Epidermal melanocyte (primary cell): ENCODE results near the gene SERPIND1.
"Not testable (repeated sequence)": the region's sequence is repeated elsewhere in the genome, so short reads cannot be mapped to it uniquely, and the experiment has no call there.

Experiments used
- DNase-seq: peaks from one replicate; pipeline ENCODE4 v3.0.0; 2011; ENCODE audit warnings: low spot score; ENCODE audit not compliant: insufficient read length

SERPIND1 gene

DNA sequence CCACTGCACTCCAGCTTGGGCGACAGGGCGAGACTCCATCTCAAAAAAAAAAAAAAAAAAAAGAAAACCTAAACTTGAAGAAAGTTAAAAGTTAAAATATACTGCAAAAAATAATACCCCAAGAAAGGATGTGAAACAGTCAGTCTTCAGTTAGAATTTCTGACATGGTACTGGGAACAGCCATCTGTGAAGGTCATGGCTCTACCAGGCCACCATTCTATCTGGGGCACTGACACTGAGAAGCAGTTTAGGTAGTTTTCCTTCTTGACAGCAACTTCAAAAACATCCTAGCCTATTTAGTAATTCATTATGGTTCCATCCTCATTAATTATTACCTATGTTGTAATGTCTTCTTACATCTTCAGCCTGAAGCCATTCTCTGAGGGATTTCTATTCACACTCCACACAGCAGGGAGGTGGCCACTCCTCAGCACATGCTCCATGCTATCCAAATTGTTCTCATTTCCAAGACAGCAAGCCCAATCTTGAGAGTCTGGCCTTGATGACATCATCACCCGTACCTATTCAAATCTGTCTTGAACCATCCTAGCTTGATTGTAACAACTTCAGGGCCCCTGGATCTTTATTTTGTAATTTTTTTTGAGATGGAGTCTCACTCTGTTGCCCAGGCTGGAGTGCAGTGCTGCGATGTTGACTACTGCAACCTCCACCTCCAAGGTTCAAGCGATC lies 38.2 kb downstream of the SERPIND1 start:
- no peak for DNase-seq

DNA sequence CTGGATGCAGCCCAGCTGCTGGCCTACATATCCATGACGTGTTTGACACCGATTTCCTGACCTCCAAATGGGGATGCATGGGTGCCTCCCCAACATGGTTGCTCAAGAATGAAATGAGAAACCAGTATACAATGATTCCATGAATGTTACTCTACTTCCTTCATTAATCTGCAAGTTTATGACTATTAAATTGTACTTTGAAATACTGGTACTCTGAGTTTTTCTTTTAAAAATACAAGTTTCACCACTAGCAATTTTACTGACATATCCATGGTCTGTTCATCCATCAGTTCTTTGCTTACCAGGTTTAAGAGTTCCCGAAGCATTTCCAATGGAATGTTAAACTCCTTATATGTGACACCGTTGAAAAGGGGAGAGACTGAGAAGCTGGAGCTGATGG lies 39.1 kb downstream of the SERPIND1 start:
- DNase-seq: no peak

DNA sequence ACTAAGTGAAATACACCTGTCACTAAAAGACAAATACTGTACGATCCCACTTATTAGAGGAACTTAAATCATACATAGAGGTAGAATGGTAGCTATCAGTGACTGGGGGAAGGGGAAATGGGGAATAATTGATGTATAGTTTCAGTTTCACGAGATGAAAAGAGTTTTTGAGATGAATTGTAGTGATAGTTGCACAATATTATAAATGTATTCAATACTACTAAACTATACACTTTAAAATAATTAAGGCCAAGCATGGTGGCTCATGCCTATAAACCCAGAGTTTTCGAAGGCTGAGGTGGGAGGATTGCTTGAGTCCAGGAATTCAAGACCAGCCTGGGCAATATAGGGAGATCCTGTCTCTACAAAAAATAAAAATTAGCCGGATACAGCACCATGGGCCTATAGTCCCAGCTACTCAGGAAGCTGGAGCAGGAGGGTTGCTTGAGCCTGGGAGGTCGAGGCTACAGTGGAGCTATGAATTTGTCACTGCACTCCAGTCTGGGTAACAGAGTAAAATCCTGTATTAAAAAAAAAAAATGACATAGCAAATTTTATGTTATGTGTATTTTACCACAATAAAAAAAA lies 40.4 kb downstream of the SERPIND1 start:
- DNase-seq: no peak

DNA sequence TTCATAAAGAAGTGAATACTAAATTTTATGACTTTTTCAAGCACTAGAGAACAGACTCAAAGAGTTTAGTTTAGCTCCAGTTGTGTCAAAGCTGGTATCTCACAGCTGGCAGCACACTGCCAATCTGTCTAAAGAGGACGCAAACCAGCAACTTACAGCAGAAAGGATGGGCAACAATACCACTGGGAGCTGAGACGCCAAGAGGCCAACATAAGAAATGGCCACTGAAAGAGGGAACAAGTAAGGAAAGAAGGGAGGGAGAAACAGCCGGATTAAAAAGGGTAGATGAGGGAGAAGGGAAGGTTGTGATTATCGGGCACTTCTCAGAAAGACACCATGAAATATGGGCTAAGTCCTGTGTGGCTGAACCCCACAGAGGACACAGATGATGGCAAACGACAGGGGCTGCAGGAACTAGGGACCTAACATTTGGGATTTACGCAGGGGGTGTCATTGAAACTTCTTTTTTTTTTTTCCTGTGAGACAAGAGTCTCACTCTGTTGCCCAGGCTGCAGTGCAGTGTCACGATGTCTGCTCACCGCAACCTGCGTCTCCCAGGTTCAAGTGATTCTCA lies 41.7 kb downstream of the SERPIND1 start:
- DNase-seq: no peak

DNA sequence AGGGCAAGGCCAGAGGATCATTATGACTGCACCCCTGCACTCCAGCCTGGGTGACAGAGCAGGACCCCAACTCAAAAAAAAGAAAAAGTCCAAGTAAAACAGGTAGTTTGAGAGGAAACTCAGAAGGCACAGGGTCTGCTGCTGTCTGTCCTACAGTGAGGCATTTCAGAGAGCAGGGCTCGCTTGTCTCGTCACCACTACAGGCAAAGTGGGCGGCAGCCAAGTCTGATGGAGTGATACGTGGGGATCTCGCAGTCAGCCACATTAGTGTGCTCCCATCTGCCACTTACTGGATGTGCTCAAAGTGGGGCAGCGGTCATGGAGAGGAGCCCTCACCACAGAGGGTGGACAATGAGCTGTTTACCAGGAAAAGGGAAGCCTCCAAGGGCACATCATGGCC lies 42.6 kb downstream of the SERPIND1 start:
- no peak for DNase-seq

DNA sequence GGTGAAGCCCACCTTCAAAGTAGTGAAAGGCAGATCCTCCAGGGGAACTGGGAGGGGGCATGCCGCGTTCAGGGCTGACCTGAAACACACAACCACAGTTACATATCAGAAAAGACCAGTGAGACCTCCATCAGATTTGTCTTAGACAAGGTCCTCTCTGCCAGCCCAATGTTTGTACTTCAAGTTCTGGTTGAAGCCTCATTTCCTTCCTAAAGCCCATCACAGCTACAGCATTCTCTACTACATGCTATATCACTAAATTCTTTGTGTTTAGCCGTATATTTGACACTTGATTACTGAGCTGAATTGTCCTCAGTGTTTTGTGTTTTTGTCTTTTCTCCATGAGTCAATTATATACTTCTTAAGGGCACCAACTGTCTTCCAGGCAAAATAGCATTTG lies 44.6 kb downstream of the SERPIND1 start:
- no peak for DNase-seq

DNA sequence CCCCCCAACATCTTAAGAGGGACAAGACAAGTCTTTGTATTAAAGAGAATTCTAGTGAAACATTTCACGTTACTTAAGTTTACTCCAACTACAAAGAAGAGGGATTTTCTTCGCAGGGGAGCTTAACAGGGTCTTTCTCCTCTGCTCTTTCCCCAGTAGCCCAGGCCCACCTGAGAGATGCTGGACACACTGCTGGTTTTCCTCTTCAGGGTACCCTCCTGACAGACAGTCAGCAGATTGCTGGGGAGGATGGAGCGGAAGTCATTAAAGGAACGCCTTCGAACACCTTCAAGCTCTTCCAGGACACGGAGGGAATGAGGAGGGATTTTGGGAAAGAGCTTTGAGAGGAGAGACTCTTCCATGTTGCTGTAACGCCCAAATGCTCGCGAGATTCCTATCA lies 45.6 kb downstream of the SERPIND1 start:
- no peak for DNase-seq

DNA sequence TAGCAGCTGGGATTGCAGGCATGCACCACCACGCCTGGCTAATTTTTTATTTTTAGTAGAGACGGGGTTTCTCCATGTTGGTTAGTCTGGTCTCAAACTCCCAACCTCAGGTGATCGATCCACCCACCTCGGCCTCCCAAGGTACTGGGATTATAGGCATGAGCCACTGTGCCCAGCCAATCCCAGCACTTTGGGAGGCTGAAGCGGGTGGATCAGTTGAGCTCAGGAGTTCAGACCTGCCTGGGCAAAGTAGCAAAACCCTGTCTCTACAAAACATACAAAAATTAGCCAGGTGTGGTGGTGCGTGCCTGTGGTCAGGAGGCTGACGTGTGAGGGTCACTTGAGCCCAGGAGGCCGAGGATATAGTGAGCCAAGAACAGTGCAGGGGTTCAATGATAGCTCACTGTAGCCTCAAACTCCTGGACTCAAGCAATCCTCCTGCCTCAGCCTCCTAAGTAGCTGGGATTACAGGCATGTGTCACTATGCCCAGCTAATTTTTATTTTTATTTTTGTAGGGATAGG lies 47.9 kb downstream of the SERPIND1 start:
- not testable (repeated sequence) for DNase-seq

DNA sequence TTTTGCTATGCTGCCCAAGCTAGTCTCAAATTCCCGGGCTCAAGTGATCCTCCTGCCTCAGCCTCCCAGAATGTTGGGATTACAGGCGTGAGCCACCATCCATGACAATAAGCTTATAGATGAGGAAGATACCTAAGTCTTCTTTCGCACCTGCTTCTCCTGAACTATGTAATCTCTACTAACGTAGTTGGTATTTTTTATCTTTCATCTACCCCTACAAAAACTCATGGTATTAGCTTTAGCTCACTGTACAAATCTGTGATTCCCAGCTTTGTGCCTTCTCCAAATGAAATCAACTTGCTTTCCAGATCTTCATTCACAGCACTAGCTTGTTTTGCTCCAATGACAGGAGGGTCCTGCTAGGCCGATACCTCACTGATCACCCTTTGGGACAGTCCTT lies 48.3 kb downstream of the SERPIND1 start:
- no peak for DNase-seq

DNA sequence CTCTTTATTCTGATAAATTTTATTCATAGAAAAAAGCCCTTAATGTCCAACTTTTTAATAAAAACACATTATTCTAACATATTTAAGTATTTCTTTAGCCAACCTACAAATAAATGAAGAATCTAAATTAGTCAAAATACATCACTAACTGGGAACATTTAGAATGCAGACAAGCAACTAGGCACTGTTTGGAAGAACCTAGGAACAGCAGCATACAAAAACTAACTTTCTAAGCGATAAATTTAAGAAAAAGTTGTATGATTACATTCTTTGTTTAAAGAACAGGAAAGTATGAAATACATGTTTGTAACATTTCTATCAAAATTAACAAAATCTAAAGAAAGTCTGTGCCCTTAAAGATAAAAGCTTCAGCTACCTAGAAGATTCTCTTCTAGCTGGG lies 49.4 kb downstream of the SERPIND1 start:
- DNase-seq: no peak

DNA sequence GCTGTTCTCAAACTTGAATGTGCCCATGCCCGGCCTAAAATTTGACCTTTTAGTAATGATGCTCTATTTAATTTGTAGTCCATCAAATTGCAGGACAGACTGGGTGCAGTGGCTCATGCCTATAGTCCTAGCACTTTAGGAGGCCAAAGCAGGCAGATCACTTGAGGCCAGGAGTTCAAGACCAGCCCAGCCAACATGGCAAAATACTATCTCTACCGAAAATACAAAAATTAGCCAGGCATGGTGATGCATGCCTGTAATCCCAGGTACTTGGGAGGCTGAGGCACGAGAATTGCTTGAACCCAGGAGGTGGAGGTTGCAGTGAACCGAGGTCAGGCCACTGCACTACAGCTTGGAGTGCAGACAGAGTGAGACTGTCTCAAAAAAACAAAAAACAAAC lies 51.3 kb downstream of the SERPIND1 start:
- DNase-seq: not testable (repeated sequence)

DNA sequence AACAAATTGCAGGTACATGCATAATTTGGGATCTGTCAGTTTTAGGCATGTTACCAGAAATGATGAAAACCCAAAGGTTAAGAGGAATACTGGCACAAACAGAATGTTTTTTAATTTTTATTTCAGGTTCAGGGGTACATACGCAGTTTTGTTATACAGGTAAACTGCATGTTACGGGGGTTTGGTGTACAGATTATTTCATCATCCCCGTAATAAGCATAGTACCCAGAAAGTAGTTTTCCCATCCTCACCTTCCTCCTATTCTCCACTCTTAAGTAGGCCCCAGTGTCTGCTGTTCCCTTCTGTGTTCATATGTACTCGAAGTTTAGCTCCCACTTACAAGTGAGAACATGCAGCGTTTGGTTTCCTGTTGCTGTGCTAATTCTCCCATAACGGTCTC lies 51.7 kb downstream of the SERPIND1 start:
- DNase-seq: no peak

DNA sequence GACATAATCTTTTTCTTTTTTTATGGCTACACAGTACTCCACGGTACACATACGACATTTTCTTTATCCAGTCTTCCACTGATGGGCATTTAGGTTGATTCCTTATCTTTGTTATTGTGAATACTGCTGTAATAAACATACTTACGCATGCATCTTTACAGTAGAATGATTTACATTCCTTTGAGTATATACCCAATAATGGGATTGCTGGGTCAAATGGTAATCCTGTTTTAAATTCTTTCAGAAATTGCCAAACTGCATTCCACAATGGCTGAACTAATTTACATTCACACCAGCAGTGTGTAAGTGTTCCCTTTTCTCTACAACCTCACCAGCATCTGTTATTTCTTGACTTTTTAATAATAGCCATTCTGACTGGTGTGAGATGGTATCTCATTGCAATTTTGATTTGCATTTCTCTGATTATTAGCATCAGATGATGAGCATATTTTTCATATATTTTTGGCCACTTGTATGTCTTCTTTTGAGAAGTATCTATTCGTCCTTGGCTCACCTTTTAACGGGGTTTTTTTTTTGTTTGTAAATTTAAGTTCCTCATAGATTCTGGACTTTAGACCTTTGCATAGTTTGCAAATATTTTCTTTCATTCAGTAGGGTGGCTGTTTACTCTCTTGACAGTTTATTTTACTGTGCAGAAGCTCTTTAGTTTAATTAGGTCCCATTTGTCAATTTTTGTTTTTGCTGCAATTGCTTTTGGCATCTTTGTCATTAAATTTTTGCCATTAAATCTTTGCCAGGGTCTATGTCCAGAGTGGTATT lies 52.6 kb downstream of the SERPIND1 start:
- not testable (repeated sequence) for DNase-seq

DNA sequence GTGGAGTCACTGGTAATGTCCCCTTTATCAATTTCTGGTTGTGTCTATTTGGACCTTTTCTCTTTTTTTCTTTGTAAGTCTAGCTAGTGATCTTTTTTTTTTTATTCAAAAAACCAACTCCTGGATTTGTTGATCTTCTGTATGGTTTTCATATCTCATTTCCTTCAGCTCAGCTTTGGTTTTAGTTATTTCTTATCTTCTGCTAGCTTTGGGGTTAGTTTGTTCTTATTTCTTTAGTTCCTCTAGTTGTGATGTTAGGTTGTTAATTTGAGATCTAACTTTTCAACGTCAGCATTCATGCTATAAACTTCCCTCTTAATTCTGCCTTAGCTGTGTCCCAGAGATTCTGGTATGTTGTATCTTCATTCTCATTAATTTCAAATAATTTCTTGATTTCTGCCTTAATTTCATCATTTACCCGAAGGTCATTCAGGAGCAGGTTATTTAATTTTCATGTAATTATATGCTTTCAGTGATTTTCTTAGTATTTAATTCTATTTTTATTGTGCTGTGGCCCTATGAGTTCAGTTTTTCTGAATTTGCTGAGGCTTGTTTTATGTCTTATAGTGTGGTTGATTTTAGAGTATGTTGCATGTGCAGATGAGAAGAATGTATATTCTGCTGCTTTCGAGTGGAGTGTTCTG lies 55.7 kb downstream of the SERPIND1 start:
- DNase-seq: no peak

DNA sequence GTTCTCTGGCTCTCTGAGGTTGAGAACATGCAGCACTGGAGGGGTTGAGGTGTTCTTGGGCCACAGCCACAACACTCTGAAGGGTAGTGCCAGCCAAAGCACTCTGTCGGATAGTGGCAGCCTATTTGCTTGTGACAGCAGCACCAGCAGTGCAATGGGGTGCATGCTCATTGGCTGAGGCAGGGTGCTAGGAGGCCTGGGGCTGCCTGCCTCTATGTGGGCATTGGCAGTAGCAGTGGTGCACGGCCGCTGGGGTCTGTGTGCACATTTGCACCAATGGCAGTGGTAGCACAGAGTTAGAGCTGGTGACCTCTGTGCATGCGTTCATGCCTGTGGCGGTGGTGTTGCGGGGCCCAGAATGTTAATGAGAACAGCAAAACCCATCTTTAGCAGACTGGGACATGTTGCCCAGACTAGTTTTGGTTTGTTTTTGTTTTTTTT lies 59.3 kb downstream of the SERPIND1 start:
- DNase-seq: no peak

DNA sequence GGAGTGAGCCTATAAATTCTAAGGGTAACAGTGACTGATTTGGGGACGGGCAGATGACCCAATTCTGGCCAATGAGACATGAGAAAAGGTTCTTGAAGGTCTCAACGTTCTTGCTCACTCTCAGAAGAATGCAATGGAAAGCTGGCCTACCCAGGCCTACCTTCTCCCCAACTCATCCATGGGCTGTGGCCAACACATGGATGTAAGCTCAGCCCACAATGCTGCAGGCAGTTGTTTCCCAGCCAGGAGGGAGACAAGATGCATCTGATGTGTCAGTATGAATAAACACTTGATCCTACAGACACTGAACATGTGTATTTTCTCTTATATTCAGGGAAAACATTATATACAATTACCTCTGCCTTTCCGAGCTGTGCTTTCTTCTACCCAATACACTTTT lies 60.3 kb downstream of the SERPIND1 start:
- DNase-seq: no peak

DNA sequence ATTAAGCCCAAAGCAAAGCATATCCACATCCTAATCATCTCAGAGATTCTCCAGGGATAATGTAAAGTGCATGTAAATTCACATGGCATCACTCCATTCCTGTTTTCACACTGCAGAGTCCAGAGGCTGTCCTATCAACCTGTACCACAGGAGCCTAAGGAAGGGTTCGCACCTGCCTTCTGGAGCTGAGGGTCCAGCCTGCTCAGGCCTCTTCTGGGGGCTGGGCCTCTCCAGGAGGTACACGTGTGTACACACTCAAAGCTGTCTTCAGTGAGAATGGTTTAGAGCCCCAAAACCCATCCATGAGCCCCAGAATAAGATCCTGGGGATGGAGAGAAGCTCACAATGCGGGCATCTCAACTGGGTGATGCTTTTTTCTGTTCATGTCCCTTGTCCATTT lies 60.8 kb downstream of the SERPIND1 start:
- DNase-seq: no peak
